Common myeloid progenitor, CD34-positive (primary cell): ENCODE data around the gene RAB39B.

Source experiments
- CTCF ChIA-PET: fragments of 350-600 bp; sonication (Branson Sonifier 250); formaldehyde crosslinking; loops from one replicate; lab custom pipeline; 2021; ENCODE audit warnings: antibody characterized with exemption; lab: Charles Lee
- POLR2A ChIA-PET: fragments of 350-600 bp; sonication (Branson Sonifier 250); formaldehyde crosslinking; loops from one replicate; lab custom pipeline; 2021; ENCODE audit warnings: antibody characterized with exemption; lab: Charles Lee
- DNase-seq, 3 donors: peaks; one replicate each; pipeline versions ENCODE4 v3.0.0 to v3.0.0-alpha.2; 2013
- H3K27ac ChIP-seq, 2 experiments: 1 replicate in 1 of 2; 2 replicates in 1 of 2; pipeline ENCODE4 v1.7.0; 2013; ENCODE audit warnings: inconsistent platforms in 2 of 2, low read length in 2 of 2, mild to moderate bottlenecking in 2 of 2, low read depth in 1 of 2, moderate library complexity in 1 of 2; ENCODE audit not compliant: severe bottlenecking in 2 of 2, insufficient read depth in 1 of 2, poor library complexity in 1 of 2
- H3K27me3 ChIP-seq, 5 experiments: replicated peaks in 2 of 5; 1 replicate in 3 of 5; 2 replicates in 2 of 5; pipeline versions ENCODE4 v1.6.1 to v1.7.0; 2013; ENCODE audit warnings: low read length in 4 of 5, mild to moderate bottlenecking in 2 of 5, moderate library complexity in 2 of 5, inconsistent platforms in 1 of 5; ENCODE audit not compliant: insufficient read depth in 5 of 5, control insufficient read depth in 4 of 5
- H3K36me3 ChIP-seq, 4 experiments: 1 replicate in 2 of 4; 2 replicates in 2 of 4; pipeline versions ENCODE4 v1.6.1 to v1.7.0; 2013; ENCODE audit warnings: low read length in 3 of 4, control low read depth in 1 of 4, mild to moderate bottlenecking in 1 of 4; ENCODE audit not compliant: control insufficient read depth in 4 of 4, insufficient read depth in 4 of 4
- H3K4me1 ChIP-seq, 4 experiments: 1 replicate in 3 of 4; 2 replicates in 1 of 4; pipeline versions ENCODE4 v1.6.1 to v1.7.1; 2013; ENCODE audit warnings: low read length in 3 of 4, mild to moderate bottlenecking in 3 of 4, control low read depth in 1 of 4, inconsistent platforms in 1 of 4, moderate library complexity in 1 of 4; ENCODE audit not compliant: control insufficient read depth in 4 of 4, insufficient read depth in 4 of 4; ENCODE audit errors: control extremely low read depth in 1 of 4
- H3K4me3 ChIP-seq, 7 experiments: 1 replicate in 4 of 7; 2 replicates in 3 of 7; pipeline versions ENCODE4 v1.5.1 to v1.7.0; 2013; ENCODE audit warnings: mild to moderate bottlenecking in 7 of 7, low read length in 6 of 7, moderate library complexity in 6 of 7, inconsistent platforms in 2 of 7, low read depth in 2 of 7, control low read depth in 1 of 7; ENCODE audit not compliant: insufficient read depth in 4 of 7, control insufficient read depth in 1 of 7; ENCODE audit errors: extremely low read depth in 1 of 7
- H3K9me3 ChIP-seq, 5 experiments: 1 replicate in 4 of 5; 2 replicates in 1 of 5; pipeline versions ENCODE4 v1.6.1 to v1.7.1; 2013; ENCODE audit warnings: low read length in 4 of 5, mild to moderate bottlenecking in 2 of 5, inconsistent platforms in 1 of 5, low read depth in 1 of 5, moderate library complexity in 1 of 5; ENCODE audit not compliant: control insufficient read depth in 4 of 5, insufficient read depth in 2 of 5; ENCODE audit errors: control extremely low read depth in 1 of 5
- WGBS: methylation state at CpG from one replicate; pipeline ENCODE4 v1.1.5; 2013; ENCODE audit not compliant: insufficient coverage; 5-methylcytosine and 5-hydroxymethylcytosine counted together

RAB39B gene

GRCh38 chrX:155216179-155216939 is 47.9 kb downstream of the RAB39B start, which contains the start of gene VBP1:
TSS of gene VBP1 (plus strand) at chrX:155216460. CDS start at chrX:155216483, 23 bp downstream.
- CTCF ChIA-PET: interaction anchor here (0.7 to 1.6 kb wide), 2 partner anchors 9 to 183 kb away, joined by 3 to 10 read pairs; no protein-coding TSS in a partner anchor

GRCh38 chrX:155215443-155216178 is 48.7 kb downstream of the RAB39B start:
- Histone ChIP-seq H3K9me3 (no peaks in the 10 kb centered on the region), H3K4me1 (peaks cover 3 to 21% (median 10%) of the 10 kb centered on the region in 4 experiments), H3K4me3 (peak overlapping the region; percentile 52 to 94 (median 78)), H3K27me3 (no peaks in the 10 kb centered on the region), H3K27ac (peak overlapping the region; percentile 78 to 94), H3K36me3 (peaks cover 0 to 4% (median 2%) of the 10 kb centered on the region in 4 experiments)
- 54% methylated on average over 11 of the region's 15 CpGs for WGBS
- CTCF ChIA-PET: interaction anchor here (1.6 kb wide), 1 partner anchor 9 kb away, joined by 10 read pairs; no protein-coding TSS in a partner anchor
- POLR2A ChIA-PET: interaction anchor here (1.2 kb wide), 1 partner anchor 119 kb away, joined by 3 read pairs; the partner anchor contains the start of gene CLIC2
- no peak for DNase-seq

More at GRCh38 chrX:155216179-155216939, 47.9 kb downstream of the RAB39B start, which contains the start of gene VBP1:
- no peaks in the 10 kb centered on the region for H3K27me3 ChIP-seq
- H3K36me3 ChIP-seq: peaks cover 0 to 8% (median 2%) of the 10 kb centered on the region in 4 experiments
- POLR2A ChIA-PET: interaction anchor here (1.2 kb wide), 1 partner anchor 118 kb away, joined by 3 read pairs; the partner anchor contains the start of gene CLIC2
- peak within 1 kb of the TSS; percentile 52 to 94 (median 78) for H3K4me3 ChIP-seq
- WGBS: 46% methylated on average over 46 of the region's 53 CpGs
- peak within 1 kb of the TSS; percentile 78 to 94 for H3K27ac ChIP-seq
- no peaks in the 10 kb centered on the region for H3K9me3 ChIP-seq
- H3K4me1 ChIP-seq: peaks cover 3 to 21% (median 10%) of the 10 kb centered on the region in 4 experiments
- DNase-seq: peak; percentile 93 to 96 (median 95)

- no peaks in the 10 kb centered on the region for H3K36me3 ChIP-seq
- no peak overlapping the region for H3K4me3 ChIP-seq
- DNase-seq: no peak
- WGBS: 82% methylated on average over 3 of the region's 4 CpGs
- ChIA-PET POLR2A (no interaction called here), CTCF (no interaction called here)
- peaks cover 3 to 20% (median 10%) of the 10 kb centered on the region in 4 experiments for H3K4me1 ChIP-seq
- no peaks in the 10 kb centered on the region for H3K27me3 ChIP-seq
- no peak overlapping the region for H3K27ac ChIP-seq
- no peaks in the 10 kb centered on the region for H3K9me3 ChIP-seq
Observed at GRCh38 chrX:155213731-155214130, 50.6 kb downstream of the RAB39B start.

GRCh38 chrX:155211208-155211607 is 53.1 kb downstream of the RAB39B start:
- ChIA-PET POLR2A (interaction anchor here (0.5 kb wide), 1 partner anchor 28 kb away, joined by 3 read pairs; no protein-coding TSS in a partner anchor), CTCF (no interaction called here)
- Histone ChIP-seq H3K4me1 (peaks cover 0 to 3% (median 3%) of the 10 kb centered on the region in 4 experiments), H3K4me3 (no peak overlapping the region), H3K27me3 (no peaks in the 10 kb centered on the region), H3K27ac (no peak overlapping the region), H3K9me3 (no peaks in the 10 kb centered on the region), H3K36me3 (no peaks in the 10 kb centered on the region)
- DNase-seq: no peak
- no CpG with 5 or more reads among the region's 3 CpGs for WGBS
